ENCODE results near the gene MFSD2B.

DNA sequence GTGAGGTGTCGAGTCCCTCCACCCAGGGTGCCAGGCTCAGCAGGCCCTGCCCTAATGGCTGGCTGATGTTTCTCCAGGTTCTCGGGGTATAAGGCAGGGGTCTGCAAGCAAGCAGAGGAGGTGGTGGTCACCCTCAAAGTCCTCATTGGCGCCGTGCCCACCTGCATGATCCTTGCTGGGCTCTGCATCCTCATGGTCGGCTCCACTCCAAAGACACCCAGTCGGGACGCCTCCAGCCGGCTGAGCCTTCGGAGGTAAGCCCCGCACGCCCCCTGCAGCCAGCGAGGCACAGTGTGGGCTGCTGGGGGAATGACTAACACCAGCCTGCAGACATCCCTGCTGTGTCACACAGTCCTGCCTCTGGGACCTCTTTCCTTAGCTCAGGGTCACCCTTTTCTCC is 14.1 kb downstream of the MFSD2B start:
- TF ChIP-seq, protein P1, sequence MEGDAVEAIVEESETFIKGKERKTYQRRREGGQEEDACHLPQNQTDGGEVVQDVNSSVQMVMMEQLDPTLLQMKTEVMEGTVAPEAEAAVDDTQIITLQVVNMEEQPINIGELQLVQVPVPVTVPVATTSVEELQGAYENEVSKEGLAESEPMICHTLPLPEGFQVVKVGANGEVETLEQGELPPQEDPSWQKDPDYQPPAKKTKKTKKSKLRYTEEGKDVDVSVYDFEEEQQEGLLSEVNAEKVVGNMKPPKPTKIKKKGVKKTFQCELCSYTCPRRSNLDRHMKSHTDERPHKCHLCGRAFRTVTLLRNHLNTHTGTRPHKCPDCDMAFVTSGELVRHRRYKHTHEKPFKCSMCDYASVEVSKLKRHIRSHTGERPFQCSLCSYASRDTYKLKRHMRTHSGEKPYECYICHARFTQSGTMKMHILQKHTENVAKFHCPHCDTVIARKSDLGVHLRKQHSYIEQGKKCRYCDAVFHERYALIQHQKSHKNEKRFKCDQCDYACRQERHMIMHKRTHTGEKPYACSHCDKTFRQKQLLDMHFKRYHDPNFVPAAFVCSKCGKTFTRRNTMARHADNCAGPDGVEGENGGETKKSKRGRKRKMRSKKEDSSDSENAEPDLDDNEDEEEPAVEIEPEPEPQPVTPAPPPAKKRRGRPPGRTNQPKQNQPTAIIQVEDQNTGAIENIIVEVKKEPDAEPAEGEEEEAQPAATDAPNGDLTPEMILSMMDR (IDR thresholded peaks at IDR 0.05) = no peak
- no peak for TF ChIP-seq POLR2A (IDR thresholded peaks at IDR 0.05)
